DMS 273 (cell line): Measurements from ENCODE around the gene GLP2R.
"Not testable (repeated sequence)": the region's sequence is repeated elsewhere in the genome, so short reads cannot be mapped to it uniquely, and the experiment has no call there.

ENCODE experiments used
- DNase-seq: peaks from one replicate; lab custom pipeline; 2025; ENCODE audit not compliant: unreplicated experiment; lab: John Stamatoyannopoulos, UW

The GLP2R gene

DNA sequence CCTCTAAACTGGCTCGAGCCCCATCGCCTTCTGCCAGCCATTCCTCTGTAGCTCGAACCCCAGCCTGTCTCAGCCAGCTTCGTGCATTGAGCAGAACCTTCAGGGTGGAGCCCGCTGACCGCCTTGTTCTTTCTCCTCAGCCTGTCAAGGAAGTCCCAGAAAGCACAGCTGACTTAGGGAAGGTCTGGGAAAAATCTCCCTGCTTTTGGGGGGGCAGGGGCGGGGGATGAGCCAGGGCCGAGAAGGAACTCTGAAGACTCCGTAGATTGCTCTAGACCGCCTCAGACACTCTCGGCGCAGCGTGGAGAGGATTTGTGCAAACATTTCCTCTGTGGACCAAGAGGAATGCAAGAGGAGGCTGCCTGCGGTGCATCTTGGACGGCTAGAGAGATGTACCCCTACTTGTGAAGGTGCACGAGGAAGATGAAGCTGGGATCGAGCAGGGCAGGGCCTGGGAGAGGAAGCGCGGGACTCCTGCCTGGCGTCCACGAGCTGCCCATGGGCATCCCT lies at the start of gene GLP2R:
Gene GLP2R (plus strand): TSS at position 284 of the 510 bp plus-strand sequence. CDS start 140 bp downstream, at position 424.
- DNase-seq: no peak

DNA sequence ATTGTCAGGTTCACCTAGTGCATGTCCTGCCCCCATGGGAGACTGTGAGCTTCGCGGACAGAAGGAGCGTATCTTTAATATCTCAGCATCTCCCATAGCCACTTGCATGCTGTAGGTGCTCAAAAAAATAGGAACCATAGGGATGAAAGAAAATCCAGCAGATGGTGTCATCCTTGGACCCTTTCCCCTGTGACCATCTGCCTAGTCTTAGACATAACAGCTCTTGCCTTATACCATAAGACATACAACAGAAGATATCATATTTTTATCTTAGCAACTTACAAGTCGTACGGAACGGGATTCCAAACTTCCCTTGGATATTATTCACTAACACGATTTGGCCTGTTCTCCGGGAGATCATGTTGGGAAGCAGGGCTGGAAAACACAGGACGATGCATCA lies 48.8 kb upstream of the GLP2R start:
- no peak for DNase-seq

- no peak for DNase-seq
These were observed 45.2 kb upstream of the GLP2R start for GRCh38 chr17:9780552-9780951.

DNA sequence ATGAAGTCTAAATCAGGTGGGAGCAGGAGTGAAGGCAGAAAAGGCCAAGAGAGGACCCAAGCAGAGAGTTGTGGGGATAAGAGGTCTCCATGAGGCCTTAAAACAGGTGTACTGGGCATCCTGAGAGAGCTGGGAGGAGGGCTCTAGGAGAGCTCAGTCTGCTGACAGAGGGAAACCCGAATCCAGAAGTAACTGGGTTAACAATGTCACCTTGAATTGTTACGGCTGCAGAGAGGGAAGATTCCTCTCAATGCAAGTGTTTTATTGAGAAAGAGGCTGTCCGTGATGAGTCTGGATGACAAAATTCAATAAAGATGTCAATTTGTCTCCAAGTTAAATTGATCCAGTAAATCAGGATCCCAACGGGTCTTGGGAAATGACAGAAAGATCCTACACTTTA lies 42.7 kb upstream of the GLP2R start:
- no peak for DNase-seq

GRCh38 chr17:9783465-9783864 lies 42.3 kb upstream of the GLP2R start:
- not testable (repeated sequence) for DNase-seq

DNA sequence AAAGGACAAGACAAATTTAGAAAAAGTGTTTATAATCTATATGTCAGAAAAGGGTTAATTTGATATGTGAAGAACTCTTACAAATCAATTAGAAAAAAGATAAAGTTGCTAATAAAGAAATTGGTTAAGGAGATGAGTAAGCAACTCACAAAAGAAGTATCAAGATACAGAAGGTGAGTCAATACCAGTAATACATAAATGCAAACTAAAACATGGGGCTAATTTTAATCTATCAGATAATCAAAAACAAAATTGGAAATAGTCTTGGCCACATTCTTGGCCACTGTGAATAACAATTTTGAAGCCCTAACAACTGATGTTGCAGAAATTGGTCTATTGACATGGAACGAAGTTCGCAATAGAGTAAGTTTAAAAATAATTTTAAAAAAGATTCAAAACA lies 41.2 kb upstream of the GLP2R start:
- no peak for DNase-seq

DNA sequence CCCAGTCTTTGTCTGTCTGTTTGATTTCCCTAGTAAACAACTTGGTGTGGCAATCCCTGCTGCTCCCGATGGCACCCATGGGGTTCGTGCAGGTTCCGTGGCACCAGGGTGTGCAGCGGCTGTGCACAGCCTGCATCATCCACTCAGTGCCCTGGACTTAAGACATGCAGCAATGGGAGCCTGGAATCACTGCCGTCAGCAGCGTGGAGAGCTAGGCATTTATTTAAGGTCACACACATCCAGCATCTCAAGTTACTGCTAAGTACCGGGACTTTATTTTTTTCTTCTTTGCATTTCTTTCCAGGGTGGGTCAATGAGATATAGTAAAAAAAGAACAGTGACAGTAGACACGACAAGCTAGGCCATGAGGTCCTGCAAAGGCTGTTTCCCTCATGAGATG lies 37.1 kb upstream of the GLP2R start:
- DNase-seq: no peak

DNA sequence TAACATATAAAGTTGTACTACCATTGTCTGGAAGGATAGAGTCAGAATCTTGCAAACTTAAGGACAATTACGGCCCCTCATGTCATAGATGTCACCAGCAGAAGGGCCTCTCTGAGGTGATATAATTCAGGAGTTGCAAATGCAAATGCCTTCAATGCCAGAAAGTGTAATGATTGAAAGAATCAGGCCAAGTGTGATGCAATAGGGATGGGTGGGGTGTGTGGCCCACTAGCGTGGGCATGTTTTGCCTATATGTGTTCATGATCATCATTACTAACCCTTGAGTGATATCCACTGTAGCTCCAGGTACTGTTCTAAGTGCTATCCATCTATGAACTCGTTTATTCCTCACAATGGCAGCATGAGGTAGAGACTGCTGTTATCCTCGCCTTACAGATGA lies 35.4 kb upstream of the GLP2R start:
- no peak for DNase-seq

GRCh38 chr17:9790889-9791876 lies 34.5 kb upstream of the GLP2R start, which contains the start of gene DHRS7C:
DHRS7C (minus strand) TSS chr17:9791592; CDS start chr17:9791284, 308 bp downstream.
- peak; percentile 67 for DNase-seq

DNA sequence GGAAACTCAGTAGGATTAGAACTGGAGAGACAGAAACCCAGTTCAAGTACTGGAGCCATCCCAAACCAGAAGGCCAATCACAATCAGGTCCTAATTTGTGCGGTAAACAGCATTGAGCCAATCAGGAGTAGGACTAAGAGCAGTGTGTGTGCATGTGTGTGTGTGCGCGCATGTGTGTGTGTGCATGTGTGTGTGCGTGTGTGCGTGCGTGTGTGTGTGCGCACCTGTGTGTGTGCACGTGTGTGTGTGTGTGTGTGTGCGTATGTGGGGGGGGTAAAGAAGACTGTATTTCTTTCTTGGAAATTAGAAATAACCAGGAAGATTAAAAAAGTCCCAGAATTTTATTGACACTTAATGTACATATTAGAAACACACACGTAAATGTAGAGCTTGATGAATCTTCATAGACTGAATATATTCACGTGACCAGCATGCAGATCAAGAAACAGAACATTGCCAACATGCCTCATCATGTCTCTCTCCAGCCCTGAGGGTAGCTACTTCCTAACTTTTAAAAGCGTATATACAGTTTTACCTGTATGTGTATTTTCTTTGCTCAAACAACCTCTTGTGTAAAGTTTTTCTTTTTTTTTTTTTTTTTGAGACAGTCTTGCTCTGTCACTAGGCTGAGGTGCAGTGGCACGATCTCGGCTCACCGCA lies 33.4 kb upstream of the GLP2R start:
- DNase-seq: no peak

GRCh38 chr17:9798008-9798407 lies 27.7 kb upstream of the GLP2R start:
- DNase-seq: peak; percentile 9

DNA sequence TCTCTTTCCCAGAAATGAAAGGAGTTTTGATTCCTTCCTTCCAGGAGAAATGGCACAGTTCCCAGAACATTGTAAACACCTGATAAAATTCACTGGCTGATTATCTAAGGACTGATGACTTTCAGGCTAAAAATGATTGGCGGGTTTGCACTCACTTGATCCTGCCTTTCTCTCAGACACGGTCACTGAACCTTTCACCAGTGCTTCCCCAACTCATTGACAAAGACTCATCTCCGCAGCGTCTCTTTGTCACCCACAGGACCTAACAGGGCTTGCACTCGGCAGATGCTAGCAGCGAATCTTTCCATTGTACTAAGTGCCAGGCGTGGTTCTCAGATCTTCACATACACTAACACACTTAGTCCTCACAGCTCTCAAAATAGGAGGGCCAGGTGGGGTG lies 27.0 kb upstream of the GLP2R start:
- DNase-seq: no peak

DNA sequence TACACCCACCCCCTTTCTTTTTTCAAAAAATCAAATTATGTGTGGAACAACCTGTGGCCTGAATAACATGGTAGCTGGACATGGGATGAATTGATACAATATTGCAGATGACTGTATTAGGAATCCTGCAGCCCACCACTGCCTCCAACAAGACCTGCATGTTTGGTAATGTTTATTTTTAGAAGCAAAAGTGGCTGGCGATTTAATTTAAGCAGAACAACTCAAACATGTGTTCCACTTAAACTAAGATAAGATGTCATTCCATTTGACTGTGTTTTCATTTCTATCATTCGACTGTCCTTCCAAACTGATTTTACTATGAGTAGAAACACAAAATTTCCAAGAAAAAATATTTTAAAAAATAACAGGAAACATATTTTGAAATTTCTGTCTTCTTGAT lies 24.2 kb upstream of the GLP2R start:
- DNase-seq: no peak

- no peak for DNase-seq
These were observed 23.4 kb upstream of the GLP2R start for GRCh38 chr17:9802294-9802693.

- no peak for DNase-seq
These were observed 23.0 kb upstream of the GLP2R start for GRCh38 chr17:9802697-9803096.

GRCh38 chr17:9805769-9806168 lies 20.0 kb upstream of the GLP2R start:
- no peak for DNase-seq

- no peak for DNase-seq
These were observed 19.0 kb upstream of the GLP2R start for GRCh38 chr17:9806699-9807098.

- no peak for DNase-seq
These were observed 16.3 kb upstream of the GLP2R start for GRCh38 chr17:9809409-9809808.

- DNase-seq: no peak
These were observed 15.4 kb upstream of the GLP2R start for GRCh38 chr17:9810100-9810949.

GRCh38 chr17:9811086-9811485 lies 14.6 kb upstream of the GLP2R start:
- no peak for DNase-seq

GRCh38 chr17:9811537-9811936 lies 14.2 kb upstream of the GLP2R start:
- DNase-seq: no peak
